Stimulated activated CD8-positive, alpha-beta memory T cell treated with anti-CD3 and anti-CD28 coated beads, Interleukin-7, amount 100 ng/mL, for 48 hours (primary cell): Measurements from ENCODE around the gene PPIF.

Source experiments
- DNase-seq, 2 donors: peaks; one replicate each; pipeline ENCODE4 v3.0.0-alpha.2; 2020; ENCODE audit warnings: low read depth in 1 of 2; ENCODE audit errors: extremely low read depth in 1 of 2

PPIF gene

GRCh38 chr10:79347226-79347893, at the start of gene PPIF:
Gene PPIF, plus strand, starts transcription at chr10:79347469. Its CDS starts 80 bp downstream, at chr10:79347549.
- DNase-seq, result peak; percentile 89 to 90

GRCh38 chr10:79298403-79299244, 48.6 kb upstream of the PPIF start:
- peak in 1 of 2 donors; percentile 69 for DNase-seq

- DNase-seq, result no peak
These were observed 47.6 kb upstream of the PPIF start for GRCh38 chr10:79299397-79300241.

- DNase-seq, result no peak
These were observed 46.6 kb upstream of the PPIF start for GRCh38 chr10:79300711-79301110.

GRCh38 chr10:79301754-79302530, 45.3 kb upstream of the PPIF start:
- DNase-seq, result no peak

- DNase-seq, result no peak
These were observed 43.4 kb upstream of the PPIF start for GRCh38 chr10:79303631-79304478.

GRCh38 chr10:79304479-79305087, 42.7 kb upstream of the PPIF start:
- no peak for DNase-seq

GRCh38 chr10:79305515-79305914, 41.8 kb upstream of the PPIF start:
- DNase-seq, result no peak

GRCh38 chr10:79305988-79306387, 41.3 kb upstream of the PPIF start:
- no peak for DNase-seq

GRCh38 chr10:79306644-79307220, 40.5 kb upstream of the PPIF start:
- no peak for DNase-seq

GRCh38 chr10:79308016-79308415, 39.3 kb upstream of the PPIF start:
- no peak for DNase-seq

GRCh38 chr10:79308969-79309665, 38.2 kb upstream of the PPIF start:
- no peak for DNase-seq

GRCh38 chr10:79310200-79310865, 36.9 kb upstream of the PPIF start:
- DNase-seq, result no peak

GRCh38 chr10:79310911-79311573, 36.2 kb upstream of the PPIF start:
- DNase-seq, result no peak

- DNase-seq, result no peak
These were observed 35.5 kb upstream of the PPIF start for GRCh38 chr10:79311581-79312407.

- DNase-seq, result no peak
These were observed 34.6 kb upstream of the PPIF start for GRCh38 chr10:79312601-79313187.
